Right atrium auricular region (tissue), 2 donors: ENCODE data around the gene NPHP4. TPM values are rescaled to one million over a fixed set of nuclear protein-coding genes. Genes with fewer than 3 reads are reported as not detected.

ENCODE experiments used
- DNase-seq: peaks from one replicate; pipeline ENCODE4 v3.0.0-alpha.2; 2019; ENCODE audit warnings: low spot score
- H3K27ac ChIP-seq, 2 donors: fragments of 200-600 bp; sonication (generic); 1 replicate in 1 of 2; 2 replicates in 1 of 2; pipeline ENCODE4 v1.5.1; 2016 to 2019
- H3K27me3 ChIP-seq, 2 donors: fragments of 200-600 bp; sonication (generic); one replicate each; pipeline versions ENCODE4 v1.5.1 to v1.6.0; 2017 to 2019
- H3K36me3 ChIP-seq: fragments of 200-600 bp; sonication (generic); one replicate; pipeline ENCODE4 v1.5.1; 2016
- H3K4me1 ChIP-seq, 2 donors: fragments of 200-600 bp; sonication (generic); one replicate each; pipeline versions ENCODE4 v1.5.1 to v1.6.0; 2017 to 2019
- H3K4me3 ChIP-seq, 2 donors: fragments of 200-600 bp; sonication (generic); 1 replicate in 1 of 2; 2 replicates in 1 of 2; pipeline ENCODE4 v1.5.1; 2017 to 2019; ENCODE audit warnings: mild to moderate bottlenecking in 1 of 2, moderate library complexity in 1 of 2
- H3K9me3 ChIP-seq, 2 donors: fragments of 200-600 bp; sonication (generic); one replicate each; pipeline ENCODE4 v1.5.1; 2019
- CTCF ChIP-seq, 2 donors: fragments of 200-600 bp; sonication (generic); IDR thresholded peaks; one replicate each; pipeline ENCODE4 v1.5.1; 2019; ENCODE audit warnings: antibody characterized with exemption in 2 of 2
- total RNA-seq, 2 donors: library from RNA; depleted of rRNA; stranded (reverse); fragments of >200 nt; gene quantifications; one replicate each; pipeline ENCODE4 v1.1.0, GENCODE V29; 2016

Gene NPHP4
- total RNA-seq, 2 donors from 2014 or later: 3.0 to 4.3 TPM

- no peak for DNase-seq
- no peaks in the 10 kb centered on the region for H3K36me3 ChIP-seq
- no peaks in the 10 kb centered on the region for H3K27me3 ChIP-seq
- H3K4me3 ChIP-seq: no peak overlapping the region
- TF ChIP-seq CTCF (IDR thresholded peaks at IDR 0.05): no peak
- no peaks in the 10 kb centered on the region for H3K9me3 ChIP-seq
- H3K27ac ChIP-seq: no peak overlapping the region
- no peaks in the 10 kb centered on the region for H3K4me1 ChIP-seq
These were observed 160.5 kb downstream of the NPHP4 start for GRCh38 chr1:5831600-5832335.

DNA sequence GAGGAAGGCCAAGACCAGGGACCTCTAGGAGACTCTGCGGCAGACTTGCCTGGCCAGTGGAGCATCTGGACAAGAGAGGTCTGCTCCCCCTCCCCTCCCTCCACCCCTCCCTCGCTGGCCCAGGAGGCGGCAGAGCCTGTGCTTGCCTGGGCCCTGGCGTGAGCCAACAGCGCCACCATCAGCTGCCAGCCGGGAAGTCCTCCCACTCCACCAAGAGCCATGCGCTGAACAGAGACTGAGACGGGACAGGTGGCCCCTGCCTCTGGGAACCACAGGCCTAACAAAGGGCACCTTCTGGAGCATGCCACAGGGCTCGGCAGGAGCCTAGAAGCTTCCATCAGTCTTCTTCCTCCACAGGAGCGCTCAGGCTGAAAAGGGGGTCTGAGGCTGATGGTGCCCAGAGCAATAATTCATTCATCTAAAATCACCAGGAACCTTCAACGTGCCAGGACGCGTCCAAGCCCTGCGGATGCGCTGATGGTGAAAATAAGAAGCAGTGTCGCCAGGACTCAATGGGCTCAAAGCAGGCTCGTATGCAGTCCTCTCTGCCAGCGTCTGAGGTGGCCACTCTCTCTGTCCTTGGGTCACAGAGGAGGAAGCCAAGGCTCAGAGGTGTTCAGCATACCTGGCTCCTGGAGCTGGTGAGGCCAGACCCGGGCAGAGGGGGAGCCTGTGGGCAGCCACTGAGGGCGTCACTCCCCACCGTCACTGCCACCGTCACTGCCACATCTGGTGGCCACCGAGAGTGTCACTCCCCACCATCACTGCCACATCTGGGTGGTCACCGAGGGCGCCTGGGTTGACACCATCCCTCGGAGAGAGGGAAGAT, 161.2 kb downstream of the NPHP4 start:
- no peaks in the 10 kb centered on the region for H3K4me1 ChIP-seq
- H3K4me3 ChIP-seq: no peak overlapping the region
- no peak overlapping the region for H3K27ac ChIP-seq
- no peaks in the 10 kb centered on the region for H3K36me3 ChIP-seq
- no peak for DNase-seq
- H3K27me3 ChIP-seq: no peaks in the 10 kb centered on the region
- no peak for TF ChIP-seq CTCF (IDR thresholded peaks at IDR 0.05)
- no peaks in the 10 kb centered on the region for H3K9me3 ChIP-seq

DNA sequence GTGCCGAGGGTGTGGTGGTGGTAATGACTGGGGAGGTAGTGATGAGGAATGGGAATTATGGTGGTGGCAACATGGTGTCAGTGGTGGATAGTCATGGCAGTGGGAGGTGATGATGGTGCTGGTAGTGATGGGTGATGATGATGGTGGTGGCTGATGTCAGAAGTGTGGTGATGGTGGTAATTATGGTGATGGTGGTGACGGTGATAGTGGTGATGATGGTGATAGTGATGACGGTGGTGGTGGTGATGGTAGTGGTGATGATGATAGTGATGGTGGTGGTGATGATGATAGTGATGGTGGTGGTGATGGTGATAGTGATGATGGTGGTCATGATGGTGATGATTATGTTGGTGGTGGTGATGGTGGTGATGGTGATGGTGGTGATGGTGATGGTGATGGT, 162.8 kb downstream of the NPHP4 start:
- TF ChIP-seq CTCF (IDR thresholded peaks at IDR 0.05): no peak
- no peak overlapping the region for H3K4me3 ChIP-seq
- no peak overlapping the region for H3K27ac ChIP-seq
- H3K36me3 ChIP-seq: no peaks in the 10 kb centered on the region
- no peaks in the 10 kb centered on the region for H3K4me1 ChIP-seq
- no peaks in the 10 kb centered on the region for H3K27me3 ChIP-seq
- no peak for DNase-seq
- H3K9me3 ChIP-seq: no peaks in the 10 kb centered on the region

DNA sequence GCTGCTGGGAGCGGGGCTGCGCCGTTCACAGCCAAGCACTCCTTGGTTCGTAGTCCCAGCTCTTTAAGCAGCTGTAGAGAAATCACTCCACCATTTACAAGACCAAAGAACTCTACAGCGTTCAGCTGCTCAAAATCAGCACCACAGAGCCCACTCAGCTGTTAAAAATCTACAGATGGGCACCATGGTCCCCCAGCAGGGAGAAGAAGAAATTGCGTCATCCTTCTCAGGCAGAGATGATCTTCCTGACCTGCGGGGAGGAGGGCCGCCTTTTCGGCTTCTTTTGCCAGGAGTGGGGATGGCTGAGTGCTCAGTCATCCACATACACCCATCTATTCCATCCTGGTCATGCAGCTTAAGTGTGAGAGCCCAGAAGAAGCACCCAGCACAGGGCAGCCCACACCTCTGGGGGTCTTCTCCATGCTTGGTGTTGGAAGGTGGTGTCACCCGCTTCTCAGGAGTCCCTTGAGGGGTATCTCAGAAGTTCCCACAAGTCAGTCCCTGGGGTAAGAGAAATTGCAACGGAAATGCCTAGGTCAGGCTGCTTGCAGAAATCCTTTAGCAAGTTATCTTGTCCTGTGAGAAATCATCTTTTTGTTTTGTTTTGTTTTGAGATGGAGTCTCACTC, 163.8 kb downstream of the NPHP4 start:
- H3K9me3 ChIP-seq: no peaks in the 10 kb centered on the region
- no peak overlapping the region for H3K27ac ChIP-seq
- TF ChIP-seq CTCF (IDR thresholded peaks at IDR 0.05): no peak
- H3K27me3 ChIP-seq: no peaks in the 10 kb centered on the region
- no peaks in the 10 kb centered on the region for H3K36me3 ChIP-seq
- DNase-seq: no peak
- H3K4me3 ChIP-seq: no peak overlapping the region
- H3K4me1 ChIP-seq: no peaks in the 10 kb centered on the region

DNA sequence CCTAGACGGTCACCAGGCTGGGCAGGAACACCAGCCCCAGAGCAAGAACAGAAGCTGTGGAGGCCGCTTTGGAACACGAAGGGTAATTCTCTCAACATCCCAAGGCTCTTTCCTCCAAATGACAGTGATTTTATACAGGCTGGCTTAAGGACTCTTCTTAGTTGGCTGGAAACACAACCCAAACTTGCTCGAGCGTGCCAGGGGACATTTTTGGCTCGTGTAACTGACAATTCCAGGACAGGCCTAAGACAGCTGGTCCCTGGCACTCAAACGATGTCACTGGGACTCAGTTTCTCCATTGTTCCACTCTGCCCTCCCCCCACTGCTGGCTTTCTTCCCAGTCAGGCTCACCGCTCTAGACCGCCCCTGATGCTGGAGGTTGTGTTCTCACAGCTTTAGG, 164.7 kb downstream of the NPHP4 start:
- no peak for DNase-seq
- Histone ChIP-seq H3K27me3 (no peaks in the 10 kb centered on the region), H3K9me3 (no peaks in the 10 kb centered on the region)

More for the DNA sequence above, 164.7 kb downstream of the NPHP4 start:
- Histone ChIP-seq H3K27ac (no peak overlapping the region), H3K4me1 (no peaks in the 10 kb centered on the region), H3K4me3 (no peak overlapping the region), H3K36me3 (no peaks in the 10 kb centered on the region)
- no peak for TF ChIP-seq CTCF (IDR thresholded peaks at IDR 0.05)
